H9 (cell line): ENCODE data around the gene UPF3A. TPM values are rescaled to one million over a fixed set of nuclear protein-coding genes. Genes with fewer than 3 reads are reported as not detected.

ENCODE experiments used
- DNase-seq: peaks from one replicate; pipeline ENCODE4 v3.0.0-alpha.2; 2017
- H2AFZ ChIP-seq: one replicate; pipeline ENCODE4 v1.6.1; 2013; ENCODE audit warnings: mild to moderate bottlenecking, low read length, control low read depth, moderate library complexity
- H2AK5ac ChIP-seq: 2 replicates; pipeline ENCODE4 v1.6.1; 2013; ENCODE audit warnings: low read length, control low read depth, mixed read lengths; ENCODE audit not compliant: insufficient read length
- H2BK120ac ChIP-seq: one replicate; pipeline ENCODE4 v1.6.1; 2013; ENCODE audit warnings: low read depth, mild to moderate bottlenecking, low read length, control low read depth, inconsistent platforms; ENCODE audit not compliant: poor library complexity, severe bottlenecking
- H2BK12ac ChIP-seq: 2 replicates; pipeline ENCODE4 v1.6.1; 2013; ENCODE audit warnings: low read length, control low read depth, mixed read lengths, low read depth; ENCODE audit not compliant: insufficient read length
- H2BK15ac ChIP-seq: 2 replicates; pipeline ENCODE4 v1.6.1; 2013; ENCODE audit warnings: low read depth, low read length, control low read depth
- H2BK20ac ChIP-seq: one replicate; pipeline ENCODE4 v1.6.1; 2013; ENCODE audit warnings: low read depth, mild to moderate bottlenecking, low read length, control low read depth, inconsistent platforms; ENCODE audit not compliant: poor library complexity, severe bottlenecking
- H2BK5ac ChIP-seq: 2 replicates; pipeline ENCODE4 v1.6.1; 2013; ENCODE audit warnings: low read length, control low read depth, mixed read lengths; ENCODE audit not compliant: insufficient read length
- H3K14ac ChIP-seq: 2 replicates; pipeline ENCODE4 v1.6.1; 2013; ENCODE audit warnings: low read length, control low read depth; ENCODE audit not compliant: insufficient read depth
- H3K18ac ChIP-seq: 2 replicates; pipeline ENCODE4 v1.6.1; 2013; ENCODE audit warnings: low read depth, mild to moderate bottlenecking, mixed read lengths, low read length, control low read depth; ENCODE audit not compliant: insufficient read length
- H3K23ac ChIP-seq: 2 replicates; pipeline ENCODE4 v1.6.1; 2013; ENCODE audit warnings: low read length, control low read depth, mixed read lengths, low read depth; ENCODE audit not compliant: insufficient read length
- H3K23me2 ChIP-seq: 2 replicates; pipeline ENCODE4 v1.6.1; 2013; ENCODE audit warnings: low read depth, mild to moderate bottlenecking, mixed read lengths, low read length, control low read depth; ENCODE audit not compliant: insufficient read length, poor library complexity, severe bottlenecking
- H3K27ac ChIP-seq: 2 replicates; pipeline ENCODE4 v1.5.1; 2013; ENCODE audit warnings: low read length, control low read depth, mixed read lengths, low read depth; ENCODE audit not compliant: insufficient read length
- H3K27me3 ChIP-seq: 2 replicates; pipeline ENCODE4 v1.6.1; 2013; ENCODE audit warnings: low read length, control low read depth, inconsistent platforms; ENCODE audit not compliant: insufficient read depth
- H3K4ac ChIP-seq: 2 replicates; pipeline ENCODE4 v1.6.1; 2013; ENCODE audit warnings: low read depth, mild to moderate bottlenecking, control low read depth, inconsistent platforms, low read length, moderate library complexity
- H3K4me1 ChIP-seq: 2 replicates; pipeline ENCODE4 v1.6.1; 2013; ENCODE audit warnings: low read length, control low read depth, inconsistent platforms; ENCODE audit not compliant: insufficient read depth
- H3K4me2 ChIP-seq: 2 replicates; pipeline ENCODE4 v1.6.1; 2013; ENCODE audit warnings: low read length, control low read depth, mixed read lengths; ENCODE audit not compliant: insufficient read length, insufficient read depth
- H3K56ac ChIP-seq: 2 replicates; pipeline ENCODE4 v1.6.1; 2013; ENCODE audit warnings: low read depth, mild to moderate bottlenecking, mixed read lengths, low read length, control low read depth; ENCODE audit not compliant: insufficient read length
- H3K79me1 ChIP-seq: 2 replicates; pipeline ENCODE4 v1.6.1; 2013; ENCODE audit warnings: low read depth, mild to moderate bottlenecking, moderate library complexity, low read length, control low read depth, inconsistent platforms; ENCODE audit not compliant: insufficient read depth, poor library complexity, severe bottlenecking
- H3K79me2 ChIP-seq: 2 replicates; pipeline ENCODE4 v1.6.1; 2013; ENCODE audit warnings: low read length, control low read depth, inconsistent platforms; ENCODE audit not compliant: insufficient read depth
- H3K9ac ChIP-seq: 2 replicates; pipeline ENCODE4 v1.6.1; 2013; ENCODE audit warnings: low read length, control low read depth, mixed read lengths; ENCODE audit not compliant: insufficient read length; ENCODE audit errors: extremely low read depth
- H3K9me3 ChIP-seq: one replicate; pipeline ENCODE4 v1.6.1; 2013; ENCODE audit warnings: low read depth, low read length, inconsistent platforms; ENCODE audit not compliant: control insufficient read depth
- H3T11ph ChIP-seq: one replicate; pipeline ENCODE4 v1.6.1; 2013; ENCODE audit warnings: mild to moderate bottlenecking, low read length, control low read depth, inconsistent platforms
- H4K20me1 ChIP-seq: one replicate; pipeline ENCODE4 v1.6.1; 2013; ENCODE audit not compliant: control insufficient read depth, insufficient read length, insufficient read depth
- H4K5ac ChIP-seq: 2 replicates; pipeline ENCODE4 v1.6.1; 2013; ENCODE audit warnings: low read depth, mild to moderate bottlenecking, mixed read lengths, low read length, control low read depth; ENCODE audit not compliant: insufficient read length
- H4K8ac ChIP-seq: replicated peaks from 2 replicates; pipeline ENCODE4 v1.6.1; 2013; ENCODE audit warnings: low read length, control low read depth, mixed read lengths, low read depth; ENCODE audit not compliant: insufficient read length
- H4K91ac ChIP-seq: 2 replicates; pipeline ENCODE4 v1.6.1; 2013; ENCODE audit warnings: low read depth, mild to moderate bottlenecking, moderate library complexity, mixed read lengths, low read length, control low read depth; ENCODE audit not compliant: insufficient read length
- H3K27ac Mint-ChIP-seq, 3 experiments: 2 replicates in 2 of 3; 3 replicates in 1 of 3; pipeline ENCODE4 v1.8.0; 2020 to 2021; ENCODE audit warnings: mixed read lengths in 3 of 3, mild to moderate bottlenecking in 1 of 3, moderate library complexity in 1 of 3
- H3K27me3 Mint-ChIP-seq: 2 replicates; pipeline ENCODE4 v1.8.0; 2021; ENCODE audit warnings: low read depth, mild to moderate bottlenecking, moderate library complexity, mixed read lengths
- H3K36me3 Mint-ChIP-seq, 3 experiments: 2 replicates in 2 of 3; 3 replicates in 1 of 3; pipeline ENCODE4 v1.8.0; 2020 to 2021; ENCODE audit warnings: low read depth in 3 of 3, mixed read lengths in 3 of 3; ENCODE audit not compliant: insufficient read depth in 1 of 3
- H3K4me1 Mint-ChIP-seq, 2 experiments: 2 replicates each; pipeline ENCODE4 v1.8.0; 2020; ENCODE audit warnings: mixed read lengths in 2 of 2
- H3K4me3 Mint-ChIP-seq, 2 experiments: 2 replicates in 1 of 2; 3 replicates in 1 of 2; pipeline ENCODE4 v1.8.0; 2020 to 2021; ENCODE audit warnings: mild to moderate bottlenecking in 2 of 2, mixed read lengths in 2 of 2, moderate library complexity in 1 of 2
- H3K9me3 Mint-ChIP-seq, 2 experiments: 2 replicates in 1 of 2; 3 replicates in 1 of 2; pipeline ENCODE4 v1.8.0; 2020; ENCODE audit warnings: mild to moderate bottlenecking in 2 of 2, mixed read lengths in 2 of 2, moderate library complexity in 1 of 2
- CTCF ChIP-seq: fragments of 200-600 bp; sonication (generic); conservative IDR thresholded peaks from 3 replicates; pipeline ENCODE4 v1.8.0; 2021; ENCODE audit warnings: antibody characterized with exemption, mild to moderate bottlenecking
- WGBS: extraction: QIAGEN DNeasy Blood & Tissue Kit; methylation state at CpG from one replicate; pipeline ENCODE4 v1.1.7; 2013; ENCODE audit warnings: missing lambda C conversion rate, low lambda C conversion rate, mixed read lengths; ENCODE audit not compliant: insufficient read length; ENCODE audit errors: extremely low coverage; 5-methylcytosine and 5-hydroxymethylcytosine counted together
- total RNA-seq: library from RNA; stranded (reverse); gene quantifications from 2 replicates; pipeline ENCODE4 v1.2.1, GENCODE V29; 2021

Gene UPF3A
- total RNA-seq, 1 experiment from 2014 or later = 81.8 TPM

- Histone ChIP-seq H3K18ac (no peak overlapping the region), H3K9me3 (no peaks in the 10 kb centered on the region), H2BK5ac (no peak overlapping the region), H3K14ac (no peak overlapping the region), H3K9ac (no peak overlapping the region), H4K8ac (no peak overlapping the region), H2AFZ (no peak overlapping the region), H2BK120ac (no peak overlapping the region), H3K4me1 (no peaks in the 10 kb centered on the region), H4K20me1 (no peaks in the 10 kb centered on the region), H2BK15ac (no peak overlapping the region), H4K5ac (no peak overlapping the region), H3K79me1 (no peaks in the 10 kb centered on the region), H3K56ac (no peak overlapping the region), H3K4me2 (no peak overlapping the region), H3K27me3 (no peaks in the 10 kb centered on the region), H4K91ac (no peak overlapping the region), H3K79me2 (no peaks in the 10 kb centered on the region), H2BK20ac (no peak overlapping the region), H3K27ac (no peak overlapping the region), H2AK5ac (no peak overlapping the region), H3K23ac (no peak overlapping the region), H3K23me2 (no peaks in the 10 kb centered on the region), H3K4ac (no peak overlapping the region; the same call in 1 of the 2 replicates), H2BK12ac (no peak overlapping the region), H3T11ph (no peak overlapping the region)
- no peak for TF ChIP-seq CTCF
- no CpG with 5 or more reads among the region's 13 CpGs for WGBS
- no peak overlapping the region for H3K4me3 Mint-ChIP-seq
- no peak overlapping the region for H3K27ac Mint-ChIP-seq
- no peaks in the 10 kb centered on the region for H3K9me3 Mint-ChIP-seq
- DNase-seq = no peak
- no peaks in the 10 kb centered on the region for H3K4me1 Mint-ChIP-seq
- no peaks in the 10 kb centered on the region for H3K27me3 Mint-ChIP-seq
- peaks cover 29 to 63% (median 57%) of the 10 kb centered on the region in 3 experiments; a peak in 6 of 7 replicates for H3K36me3 Mint-ChIP-seq
Measured at GRCh38 chr13:114304346-114305034, 23.1 kb downstream of the UPF3A start.
